HFFc6 (cell line): ENCODE results near the gene TSPYL1. TPM values are rescaled to one million over a fixed set of nuclear protein-coding genes. Genes with fewer than 3 reads are reported as not detected.
"Not testable (repeated sequence)": the region's sequence is repeated elsewhere in the genome, so short reads cannot be mapped to it uniquely, and the experiment has no call there.

Source experiments
- DNase-seq: peaks from one replicate; pipeline ENCODE4 v3.0.0-alpha.2; 2018
- H3K27ac Mint-ChIP-seq: 2 replicates; pipeline ENCODE4 v1.8.0; 2020; ENCODE audit warnings: mild to moderate bottlenecking, mixed read lengths
- H3K27me3 Mint-ChIP-seq: 2 replicates; pipeline ENCODE4 v1.8.0; 2021; ENCODE audit warnings: mild to moderate bottlenecking, moderate library complexity, mixed read lengths; ENCODE audit not compliant: insufficient read depth
- H3K36me3 Mint-ChIP-seq: 2 replicates; pipeline ENCODE4 v1.8.0; 2021; ENCODE audit warnings: low read depth, mixed read lengths
- H3K4me1 Mint-ChIP-seq: 2 replicates; pipeline ENCODE4 v1.8.0; 2020; ENCODE audit warnings: low read depth, mixed read lengths
- H3K4me3 Mint-ChIP-seq: 2 replicates; pipeline ENCODE4 v1.8.0; 2020; ENCODE audit warnings: mild to moderate bottlenecking, moderate library complexity, mixed read lengths
- H3K9me3 Mint-ChIP-seq: 2 replicates; pipeline ENCODE4 v1.8.0; 2020; ENCODE audit warnings: mild to moderate bottlenecking, mixed read lengths
- total RNA-seq, 6 experiments: library from RNA; stranded (reverse); fragmentation: NEBNext Ultra II Directional; extraction: Animal tissue kit (Norgen Biotek cat#: 25700); gene quantifications; 2 replicates in 1 of 6; 3 replicates in 5 of 6; pipeline ENCODE4 v1.2.3, GENCODE V29; 2021
- TF ChIP-seq, protein P1 (sequence below): fragments of 200-600 bp; sonication (generic); IDR thresholded peaks from 2 replicates; pipeline ENCODE4 v1.5.0; 2021; ENCODE audit warnings: antibody characterized with exemption, mild to moderate bottlenecking

The TSPYL1 gene
- total RNA-seq, 6 experiments from 2014 or later, result 106 to 132 (median 114) TPM

- no peaks in the 10 kb centered on the region for H3K36me3 Mint-ChIP-seq
- TF ChIP-seq, protein P1, sequence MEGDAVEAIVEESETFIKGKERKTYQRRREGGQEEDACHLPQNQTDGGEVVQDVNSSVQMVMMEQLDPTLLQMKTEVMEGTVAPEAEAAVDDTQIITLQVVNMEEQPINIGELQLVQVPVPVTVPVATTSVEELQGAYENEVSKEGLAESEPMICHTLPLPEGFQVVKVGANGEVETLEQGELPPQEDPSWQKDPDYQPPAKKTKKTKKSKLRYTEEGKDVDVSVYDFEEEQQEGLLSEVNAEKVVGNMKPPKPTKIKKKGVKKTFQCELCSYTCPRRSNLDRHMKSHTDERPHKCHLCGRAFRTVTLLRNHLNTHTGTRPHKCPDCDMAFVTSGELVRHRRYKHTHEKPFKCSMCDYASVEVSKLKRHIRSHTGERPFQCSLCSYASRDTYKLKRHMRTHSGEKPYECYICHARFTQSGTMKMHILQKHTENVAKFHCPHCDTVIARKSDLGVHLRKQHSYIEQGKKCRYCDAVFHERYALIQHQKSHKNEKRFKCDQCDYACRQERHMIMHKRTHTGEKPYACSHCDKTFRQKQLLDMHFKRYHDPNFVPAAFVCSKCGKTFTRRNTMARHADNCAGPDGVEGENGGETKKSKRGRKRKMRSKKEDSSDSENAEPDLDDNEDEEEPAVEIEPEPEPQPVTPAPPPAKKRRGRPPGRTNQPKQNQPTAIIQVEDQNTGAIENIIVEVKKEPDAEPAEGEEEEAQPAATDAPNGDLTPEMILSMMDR, result no peak
- H3K4me3 Mint-ChIP-seq, result no peak overlapping the region
- DNase-seq, result no peak
- H3K27ac Mint-ChIP-seq, result no peak overlapping the region
- peaks cover 19% of the 10 kb centered on the region for H3K4me1 Mint-ChIP-seq
- H3K27me3 Mint-ChIP-seq, result no peaks in the 10 kb centered on the region
- H3K9me3 Mint-ChIP-seq, result no peaks in the 10 kb centered on the region
Measured at GRCh38 chr6:116326181-116326671, 46.5 kb upstream of the TSPYL1 start.

GRCh38 chr6:116325634-116326132 is 46.0 kb upstream of the TSPYL1 start:
- H3K27me3 Mint-ChIP-seq, H3K9me3 Mint-ChIP-seq, H3K4me3 Mint-ChIP-seq, DNase-seq, H3K27ac Mint-ChIP-seq, H3K36me3 Mint-ChIP-seq: not testable (repeated sequence)
- peaks cover 19% of the 10 kb centered on the region for H3K4me1 Mint-ChIP-seq

GRCh38 chr6:116323863-116324262 is 44.1 kb upstream of the TSPYL1 start:
- DNase-seq, result no peak
- Mint-ChIP-seq H3K36me3 (no peaks in the 10 kb centered on the region), H3K4me1 (peaks cover 14% of the 10 kb centered on the region), H3K4me3 (no peak overlapping the region), H3K27me3 (no peaks in the 10 kb centered on the region), H3K9me3 (no peaks in the 10 kb centered on the region), H3K27ac (no peak overlapping the region)
- TF ChIP-seq, protein P1, result no peak

DNA sequence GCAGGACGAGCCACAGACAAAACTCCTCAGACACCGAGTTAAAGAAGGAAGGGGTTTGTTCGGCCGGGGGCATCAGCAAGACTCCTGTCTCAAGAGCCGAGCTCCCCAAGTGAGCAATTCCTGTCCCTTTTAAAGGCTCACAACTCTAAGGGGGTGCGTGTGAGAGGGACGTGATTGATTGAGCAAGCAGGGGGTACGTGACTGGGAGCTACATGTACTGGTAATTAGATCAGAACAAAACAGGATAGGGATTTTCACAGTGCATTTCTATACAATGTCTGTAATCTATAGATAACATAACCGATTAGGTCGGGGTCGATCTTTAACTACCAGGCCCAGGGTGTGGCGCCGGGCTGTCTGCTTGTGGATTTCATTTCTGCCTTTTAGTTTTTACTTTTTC is 42.2 kb upstream of the TSPYL1 start:
- not testable (repeated sequence) for H3K36me3 Mint-ChIP-seq, H3K27ac Mint-ChIP-seq, H3K27me3 Mint-ChIP-seq, H3K9me3 Mint-ChIP-seq, DNase-seq, H3K4me3 Mint-ChIP-seq, H3K4me1 Mint-ChIP-seq

DNA sequence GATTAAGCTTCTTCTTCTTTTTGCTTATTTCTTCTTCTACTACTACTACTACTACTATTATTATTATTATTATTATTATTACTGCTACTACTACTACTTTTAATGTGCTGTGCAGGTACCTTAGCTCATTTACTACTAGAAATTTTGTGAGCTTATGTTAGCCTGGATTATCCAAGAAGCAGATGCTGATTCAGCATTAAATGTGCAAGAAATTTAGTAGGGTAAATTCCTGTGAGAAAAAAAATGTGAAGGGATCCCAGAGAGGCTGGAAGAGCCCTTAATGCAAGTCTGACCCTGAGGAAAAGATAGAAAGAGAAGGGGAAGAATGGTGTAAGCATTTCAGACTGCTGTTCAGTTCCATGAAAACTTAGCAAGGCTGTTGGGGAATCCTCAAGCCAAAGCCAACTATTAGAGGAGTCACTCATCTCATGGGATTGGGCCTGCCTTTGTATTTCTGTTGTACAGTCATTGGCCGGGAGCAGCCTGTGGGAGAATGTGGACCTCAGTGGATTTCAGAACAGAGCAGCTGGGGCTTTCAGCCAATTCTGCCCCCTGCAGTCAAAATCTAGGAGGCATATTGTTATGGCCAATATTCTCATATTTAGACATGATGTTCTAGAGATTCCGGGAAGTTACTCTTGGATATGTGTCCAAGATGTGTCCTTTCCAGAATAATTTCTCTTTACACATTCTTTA is 37.2 kb upstream of the TSPYL1 start:
- H3K27ac Mint-ChIP-seq, result no peak overlapping the region
- H3K4me1 Mint-ChIP-seq, result peaks cover 23% of the 10 kb centered on the region
- H3K36me3 Mint-ChIP-seq, result no peaks in the 10 kb centered on the region
- no peaks in the 10 kb centered on the region for H3K9me3 Mint-ChIP-seq
- TF ChIP-seq, protein P1, result peak; percentile 32
- no peak overlapping the region for H3K4me3 Mint-ChIP-seq
- DNase-seq, result no peak
- no peaks in the 10 kb centered on the region for H3K27me3 Mint-ChIP-seq

DNA sequence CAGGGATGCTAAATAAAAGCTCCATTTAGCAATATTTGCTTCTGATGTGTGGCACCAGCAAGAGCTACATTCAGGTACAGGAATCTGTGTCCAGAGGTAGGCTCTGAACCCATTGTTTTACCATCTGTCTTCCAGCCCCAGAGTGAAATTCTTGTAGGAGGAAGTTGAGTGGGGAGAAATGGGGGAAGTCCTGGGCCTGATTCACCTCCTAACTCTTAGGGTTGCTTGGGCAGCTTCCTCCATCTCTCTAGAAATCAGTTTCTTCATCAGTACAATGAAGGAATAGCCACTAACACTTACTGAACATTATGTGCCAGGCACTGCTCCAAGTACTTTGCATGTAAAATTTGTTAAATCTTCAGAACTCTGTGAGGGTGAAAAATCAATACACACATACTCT is 35.1 kb upstream of the TSPYL1 start:
- DNase-seq, result no peak
- no peaks in the 10 kb centered on the region for H3K27me3 Mint-ChIP-seq
- TF ChIP-seq, protein P1, result no peak
- H3K27ac Mint-ChIP-seq, result no peak overlapping the region
- H3K9me3 Mint-ChIP-seq, result no peaks in the 10 kb centered on the region
- H3K4me3 Mint-ChIP-seq, result no peak overlapping the region
- H3K4me1 Mint-ChIP-seq, result peaks cover 23% of the 10 kb centered on the region
- H3K36me3 Mint-ChIP-seq, result peaks cover 9% of the 10 kb centered on the region
